GM19099 (cell line): ENCODE data around the gene GNAI3.

Experiments
- POLR2A ChIP-seq: IDR thresholded peaks from 3 replicates; pipeline ENCODE4 v1.6.1; 2011; ENCODE audit warnings: low read depth; ENCODE audit not compliant: insufficient read length; ENCODE audit errors: extremely low read depth

GNAI3 gene

DNA sequence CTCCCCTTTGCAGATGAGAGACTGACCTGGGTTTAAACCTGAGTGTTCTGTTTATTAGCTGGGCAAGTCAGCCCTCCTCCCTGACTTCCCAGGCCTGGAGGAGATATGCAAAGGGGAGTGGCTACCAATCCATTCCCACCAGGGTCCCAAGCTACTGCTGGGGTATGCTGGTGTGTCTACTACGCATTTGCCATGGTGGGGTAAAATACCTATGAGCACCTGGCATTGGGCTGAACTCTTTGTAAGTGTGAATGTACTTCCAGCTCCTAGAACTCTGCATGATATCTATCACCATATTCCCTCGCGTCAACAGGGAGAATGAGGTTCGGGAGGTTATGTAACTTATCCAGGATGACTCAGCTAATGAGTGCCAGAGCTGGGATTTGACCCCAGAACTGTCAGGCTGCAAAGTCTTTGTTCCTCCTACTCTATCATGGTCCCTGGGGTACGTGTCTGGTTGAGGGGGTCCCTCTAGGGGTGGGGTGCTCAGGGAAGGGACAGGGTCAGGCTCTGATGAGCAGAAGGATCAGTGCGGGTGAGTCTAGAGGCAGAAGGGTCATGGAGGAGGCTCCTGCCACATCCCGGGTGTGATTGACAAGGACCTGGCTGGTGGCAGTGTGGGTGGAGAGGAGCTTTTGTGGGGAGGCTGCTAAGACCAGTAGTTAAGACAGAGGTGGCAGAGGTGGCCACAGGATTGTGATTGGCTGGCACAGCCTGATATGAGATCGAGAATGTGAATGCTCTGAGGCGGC is 88.0 kb downstream of the GNAI3 start:
- no peak for TF ChIP-seq POLR2A

DNA sequence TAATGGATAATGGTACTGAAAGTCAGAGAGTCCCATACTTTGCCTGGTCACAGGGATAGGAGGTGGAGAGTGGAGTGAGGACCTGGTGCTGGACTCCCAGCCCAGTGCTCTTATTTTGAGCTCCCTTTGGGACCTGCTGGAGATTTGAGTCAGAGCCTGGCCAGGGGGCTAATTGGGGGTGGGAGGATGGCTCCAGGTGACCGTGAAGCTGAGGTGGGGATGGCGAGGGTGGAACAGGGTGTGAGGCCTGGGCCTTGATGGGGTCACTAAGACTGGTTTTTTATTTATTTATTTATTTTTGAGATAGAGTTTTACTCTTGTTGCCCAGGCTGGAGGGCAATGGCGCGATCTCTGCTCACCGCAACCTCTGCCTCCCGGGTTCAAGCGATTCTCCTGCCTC is 89.0 kb downstream of the GNAI3 start:
- TF ChIP-seq POLR2A: no peak

DNA sequence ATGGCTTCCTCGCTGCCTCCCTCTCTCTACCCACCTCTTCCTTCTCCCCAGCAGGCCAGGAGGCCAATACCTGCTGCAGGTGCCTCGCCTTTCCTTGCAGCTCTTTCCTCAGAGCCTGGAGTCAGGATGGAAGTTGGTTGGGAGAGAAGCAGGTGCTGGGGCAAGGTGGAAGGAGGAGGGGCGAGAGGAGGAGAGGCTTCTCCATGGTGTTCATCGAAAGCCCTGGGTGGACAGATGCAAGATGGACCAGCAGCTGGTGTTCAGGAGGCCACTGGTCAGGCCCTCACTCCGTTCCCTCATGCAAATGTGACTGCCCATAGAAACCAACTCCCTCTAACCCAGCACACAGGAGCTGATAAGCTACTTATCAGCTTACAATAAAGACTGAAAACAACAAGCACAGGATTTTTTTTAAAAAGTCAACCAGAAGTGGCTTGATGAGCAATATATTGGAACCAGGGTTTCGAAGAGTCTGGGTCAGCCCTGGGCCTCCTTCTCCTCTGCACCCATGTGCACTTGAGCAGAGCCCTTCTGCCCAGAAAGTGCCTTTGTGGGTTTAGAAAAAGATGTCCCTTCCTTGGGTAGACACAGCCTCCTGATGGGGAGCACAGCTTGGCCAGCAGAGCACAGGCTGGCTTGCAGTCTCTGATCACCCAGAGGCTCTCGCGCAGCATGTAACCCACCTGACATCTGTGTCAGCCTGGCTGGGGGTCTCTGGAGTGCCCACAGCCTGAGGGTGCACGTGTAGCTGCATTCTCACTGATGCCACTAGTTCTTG is 90.8 kb downstream of the GNAI3 start:
- no peak for TF ChIP-seq POLR2A

DNA sequence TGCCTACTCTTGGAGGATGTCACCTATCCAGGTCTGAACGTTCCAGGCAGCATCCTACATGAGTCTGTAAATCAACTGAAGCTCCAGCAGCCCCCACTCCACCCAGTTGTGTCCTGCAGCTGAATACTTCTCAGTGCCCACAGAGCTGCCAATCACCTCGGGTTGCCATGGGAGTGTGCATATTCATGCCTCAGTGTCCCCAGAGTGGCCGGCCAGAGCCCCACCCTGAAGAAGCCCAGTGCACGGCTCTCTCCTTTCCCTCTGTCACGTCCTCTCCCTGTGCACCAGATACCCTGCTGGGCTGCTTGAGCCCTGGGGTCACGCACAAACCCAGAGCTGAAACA is 91.4 kb downstream of the GNAI3 start:
- no peak for TF ChIP-seq POLR2A

DNA sequence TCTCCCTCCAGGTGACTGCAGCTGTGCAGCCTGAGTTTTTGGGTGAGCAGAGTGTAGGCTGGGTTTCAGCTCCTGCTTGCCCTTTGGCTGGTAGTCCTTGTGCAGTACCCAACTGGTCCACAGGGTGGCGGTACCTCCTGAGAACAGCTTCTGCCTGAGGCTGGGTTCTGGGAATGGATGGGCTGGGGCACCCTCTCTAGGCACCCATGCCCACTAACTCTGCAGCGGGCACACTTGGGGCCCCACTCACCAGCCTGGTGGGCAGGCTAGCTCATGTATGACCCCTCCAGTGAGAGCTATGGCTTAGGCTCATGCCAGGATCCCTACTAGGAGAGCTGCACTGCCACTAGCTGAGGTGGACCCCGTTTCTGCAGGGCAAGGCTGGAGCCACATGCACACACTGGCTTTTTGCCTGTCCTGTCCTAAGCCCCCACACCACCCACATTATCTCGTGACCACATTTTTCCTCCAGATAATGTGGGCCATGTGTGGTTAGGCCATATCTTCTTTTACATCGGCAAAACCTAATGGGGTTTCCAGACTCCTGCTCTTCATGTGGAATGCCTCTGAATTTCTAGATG is 92.0 kb downstream of the GNAI3 start:
- no peak for TF ChIP-seq POLR2A

DNA sequence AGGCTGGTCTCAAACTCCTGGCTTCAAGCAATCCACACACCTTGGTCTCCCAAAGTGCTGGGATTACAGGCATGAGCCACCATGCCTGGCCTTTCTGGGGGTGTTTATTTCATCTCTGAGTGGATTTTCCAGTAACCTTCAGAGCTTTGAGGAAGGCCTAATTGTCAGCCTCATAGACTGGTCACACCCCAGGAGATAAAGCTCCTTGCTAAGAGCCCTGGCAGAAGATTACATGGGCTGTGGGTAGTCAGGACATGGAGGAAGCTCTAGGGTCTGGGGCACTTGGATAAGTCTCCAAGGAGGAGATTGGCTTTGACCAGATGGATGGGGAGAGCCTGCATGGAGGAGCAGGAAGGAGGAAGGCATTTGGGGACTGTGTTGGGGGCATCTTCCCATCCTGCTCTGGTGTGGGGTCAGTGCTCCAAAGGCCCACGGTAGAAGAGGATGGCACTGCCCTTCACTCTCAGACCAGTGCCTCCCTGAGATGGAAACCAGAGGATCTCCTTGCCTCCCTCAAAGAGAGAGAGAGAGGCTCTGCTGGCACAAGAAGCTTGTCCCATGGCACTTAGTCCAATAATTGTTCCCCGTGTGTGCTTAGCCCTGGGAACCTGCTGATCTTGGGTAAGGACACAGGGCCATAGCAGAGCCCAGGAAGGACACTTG is 92.8 kb downstream of the GNAI3 start:
- TF ChIP-seq POLR2A: no peak

DNA sequence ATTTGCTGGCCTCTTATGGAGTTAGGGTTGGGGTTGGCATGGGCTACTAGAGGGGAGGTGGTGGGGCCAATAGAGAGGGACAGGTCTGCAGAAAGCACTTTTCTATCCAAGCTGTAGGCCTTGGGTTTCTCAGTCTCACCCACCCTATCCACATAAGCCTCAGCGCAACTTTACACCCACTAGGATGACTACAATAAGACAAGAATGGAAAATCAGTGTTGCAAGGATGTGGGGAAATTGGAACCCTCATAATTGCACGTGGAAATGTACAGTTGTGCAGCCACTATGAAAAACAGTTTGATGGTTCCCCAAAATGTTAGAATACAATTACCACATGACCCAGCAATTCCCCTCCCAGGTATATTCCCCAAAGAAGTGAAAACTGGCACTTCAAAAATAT is 93.4 kb downstream of the GNAI3 start:
- no peak for TF ChIP-seq POLR2A

DNA sequence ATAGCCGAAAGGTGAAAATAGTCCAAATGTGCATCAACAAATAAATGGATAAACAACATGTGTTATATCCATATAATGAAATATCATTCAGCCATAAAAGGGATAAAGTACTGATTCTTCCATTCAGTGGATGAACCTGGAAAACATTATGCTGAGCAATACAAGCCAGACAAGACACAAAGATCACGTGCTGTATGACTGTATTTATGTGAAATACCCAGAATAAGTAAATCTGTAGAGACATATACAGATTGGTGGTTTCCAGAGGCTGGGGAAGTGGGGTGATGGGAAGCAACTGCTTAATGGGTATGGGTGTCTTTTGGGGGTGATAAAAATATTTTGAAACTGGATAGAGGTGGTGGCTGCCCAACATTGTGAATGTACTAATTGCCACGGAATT is 94.2 kb downstream of the GNAI3 start:
- TF ChIP-seq POLR2A: no peak

DNA sequence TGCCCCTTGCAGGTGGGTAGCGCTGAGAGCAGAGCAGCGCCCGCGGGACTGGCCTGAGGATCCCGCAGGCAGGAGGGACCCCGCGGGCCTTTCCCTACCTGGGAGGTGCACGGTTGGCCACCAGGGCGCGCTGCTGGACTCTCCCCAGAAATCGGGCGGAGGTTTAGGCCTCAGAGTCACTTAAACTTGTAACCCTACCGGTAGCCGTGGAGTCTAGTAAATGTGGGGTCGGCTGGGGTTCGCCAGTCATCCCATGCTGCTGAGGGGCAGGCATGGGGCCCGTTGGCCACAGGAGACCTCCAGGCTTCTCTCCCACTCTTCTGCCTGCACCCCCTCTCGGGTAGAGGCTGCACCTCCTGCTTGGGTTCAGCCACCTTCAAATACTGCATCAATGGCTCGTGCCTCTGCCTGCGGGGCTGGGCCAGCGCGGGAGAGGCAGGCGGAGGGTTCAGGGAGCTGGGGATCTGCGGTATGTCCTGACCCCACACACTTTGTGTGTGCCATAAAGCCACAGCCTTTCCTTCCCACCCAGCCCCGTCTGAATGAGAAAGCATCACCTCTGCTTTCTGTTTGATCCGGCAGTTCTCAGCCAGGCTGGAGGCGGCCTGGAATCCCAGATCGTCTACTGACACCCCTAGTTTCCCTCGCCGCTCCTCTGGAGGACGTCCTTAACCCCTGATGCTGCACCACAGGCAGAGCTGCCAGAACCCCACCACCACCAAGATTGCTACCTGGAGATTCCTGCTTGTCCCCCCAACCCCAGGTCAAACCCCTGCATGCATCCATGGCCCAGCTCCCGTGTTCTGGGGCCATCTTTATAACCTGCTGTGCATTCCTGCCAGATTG is 95.2 kb downstream of the GNAI3 start:
- no peak for TF ChIP-seq POLR2A

DNA sequence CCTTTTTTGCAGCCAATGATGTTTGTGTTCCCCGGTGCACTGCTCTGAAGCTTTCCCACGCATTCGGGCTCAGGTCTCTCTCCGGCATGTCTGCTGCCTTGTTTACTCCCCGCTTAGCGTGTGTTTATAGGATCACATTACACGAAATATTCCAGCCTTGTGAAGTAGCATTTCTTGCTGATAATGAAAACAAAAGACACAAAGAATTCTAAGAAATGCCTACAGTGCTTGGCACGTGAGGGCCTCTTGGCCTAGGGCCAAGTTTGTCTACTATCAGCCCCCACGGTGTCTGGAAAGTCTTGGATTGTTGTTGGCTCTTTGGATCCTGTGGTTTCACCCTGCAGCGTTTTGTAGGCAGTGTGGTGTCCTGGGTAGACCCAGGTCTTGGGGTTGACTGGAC is 96.3 kb downstream of the GNAI3 start:
- no peak for TF ChIP-seq POLR2A

DNA sequence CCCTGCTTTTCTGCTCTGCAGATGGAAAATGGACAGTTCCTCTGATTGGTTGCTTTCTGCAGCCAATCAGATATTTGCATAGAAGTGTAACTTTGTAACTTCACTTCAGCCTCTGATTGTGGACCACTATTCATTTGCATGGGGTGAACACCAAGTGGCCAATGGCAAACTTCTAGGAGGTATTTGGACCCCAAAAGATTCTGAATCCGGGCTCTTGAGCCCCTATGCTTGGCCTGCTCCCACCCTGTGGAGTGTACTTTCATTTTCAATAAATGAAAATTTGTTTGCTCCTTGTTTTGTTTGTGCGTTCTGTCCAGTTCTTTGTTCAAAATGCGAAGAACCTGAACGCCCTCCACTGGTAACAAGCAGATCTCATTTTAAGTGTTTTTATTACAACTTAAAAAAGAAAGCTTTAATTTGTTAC is 101.1 kb downstream of the GNAI3 start:
- no peak for TF ChIP-seq POLR2A

DNA sequence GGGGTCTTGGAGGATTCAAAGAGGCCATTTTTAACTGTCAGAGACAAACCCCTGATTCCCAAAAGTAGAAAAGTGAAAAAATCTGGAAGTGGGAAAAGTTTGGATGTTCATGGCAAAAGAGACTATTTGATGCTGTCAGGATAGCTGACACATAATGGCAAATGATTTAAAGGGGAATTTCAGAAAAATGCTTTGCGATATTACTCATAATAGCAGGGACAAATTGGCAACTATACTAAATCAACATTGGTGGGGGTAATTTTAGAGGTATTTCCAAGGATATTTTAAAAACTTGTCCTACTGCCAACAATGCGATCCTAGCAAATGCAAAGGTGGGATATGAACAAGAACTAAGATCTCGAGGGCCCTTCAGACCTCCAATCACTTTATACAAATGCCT is 102.2 kb downstream of the GNAI3 start:
- no peak for TF ChIP-seq POLR2A

DNA sequence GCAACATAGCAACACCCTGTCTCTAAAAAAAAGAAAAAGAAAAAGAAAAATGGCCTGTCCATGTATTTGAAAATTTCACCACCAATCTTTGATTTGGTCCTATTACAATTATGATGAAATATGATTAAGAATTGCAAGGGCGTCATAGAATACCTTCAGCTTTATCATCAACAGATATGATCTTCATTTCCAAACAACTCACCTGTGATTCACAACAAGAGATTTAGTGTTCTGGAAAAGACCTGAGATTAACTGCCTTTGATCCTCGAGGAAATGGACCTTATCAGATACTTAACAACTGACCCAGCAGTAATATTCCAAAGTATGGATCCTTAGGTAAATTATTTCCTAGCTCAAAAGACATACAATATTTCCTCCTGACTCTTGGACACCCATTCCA is 104.0 kb downstream of the GNAI3 start:
- TF ChIP-seq POLR2A: no peak

DNA sequence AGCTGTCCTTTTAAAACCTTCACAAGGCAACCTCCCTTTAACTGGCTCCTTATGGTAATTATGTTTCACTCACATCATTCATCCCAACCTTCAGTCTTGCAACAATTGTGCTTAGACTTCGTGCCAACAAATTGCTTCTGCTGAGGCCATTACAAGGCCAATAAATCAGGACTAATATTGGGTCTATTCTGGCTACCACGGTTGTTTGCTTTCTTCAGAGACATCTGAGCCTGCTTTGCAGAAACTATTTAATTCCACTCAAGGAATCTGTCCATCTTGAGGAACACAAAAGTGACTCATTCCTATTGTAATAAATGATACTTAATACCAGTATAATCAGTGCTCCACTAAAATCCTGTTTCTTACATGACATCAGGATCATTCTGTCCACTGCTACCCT is 104.9 kb downstream of the GNAI3 start:
- no peak for TF ChIP-seq POLR2A

DNA sequence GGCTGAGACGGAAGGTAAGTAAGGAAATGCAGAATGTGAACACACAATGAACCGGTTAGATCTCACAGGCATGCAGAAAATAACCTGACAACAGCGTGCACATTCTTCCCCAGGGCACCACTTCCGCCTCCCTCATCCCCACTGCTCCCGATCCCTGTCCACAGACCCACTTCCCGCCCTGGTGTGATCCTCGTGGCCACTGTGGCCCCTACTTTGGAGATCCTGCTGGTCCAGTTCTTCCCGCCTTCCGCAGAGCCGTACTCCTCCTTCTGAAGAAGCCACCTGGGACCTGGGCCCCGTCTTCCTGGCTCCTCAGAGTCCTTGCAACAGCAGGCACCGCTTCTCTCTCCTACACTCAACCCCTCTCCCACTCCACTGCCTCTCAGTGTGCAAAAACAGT is 106.1 kb downstream of the GNAI3 start:
- TF ChIP-seq POLR2A: no peak
